ENCODE results near the gene TNFAIP8. TPM values are rescaled to one million over a fixed set of nuclear protein-coding genes. Genes with fewer than 3 reads are reported as not detected.

Gene TNFAIP8
- total RNA-seq, 2 experiments from 2014 or later, result 106 to 114 TPM

DNA sequence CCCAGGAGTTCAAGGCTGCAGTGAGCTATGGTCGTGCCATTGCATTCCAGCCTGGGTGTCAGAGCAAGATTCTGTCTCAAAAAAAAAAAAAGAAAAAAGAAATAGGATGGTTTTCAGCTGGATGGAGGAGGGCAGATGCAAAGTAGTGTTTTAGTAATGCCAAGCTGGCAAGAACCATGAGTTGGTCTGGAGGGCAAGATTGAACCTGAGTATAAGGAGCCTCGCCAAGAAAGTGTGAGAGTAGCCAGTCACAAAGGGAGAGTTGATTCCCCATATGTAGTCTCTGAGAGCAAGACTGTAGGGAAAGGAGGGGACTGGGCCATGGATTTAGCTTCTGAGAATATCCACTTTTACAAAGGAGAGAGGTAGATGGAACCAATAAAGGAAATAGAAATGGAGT lies 6.9 kb downstream of the TNFAIP8 start:
- TF ChIP-seq, protein P1, sequence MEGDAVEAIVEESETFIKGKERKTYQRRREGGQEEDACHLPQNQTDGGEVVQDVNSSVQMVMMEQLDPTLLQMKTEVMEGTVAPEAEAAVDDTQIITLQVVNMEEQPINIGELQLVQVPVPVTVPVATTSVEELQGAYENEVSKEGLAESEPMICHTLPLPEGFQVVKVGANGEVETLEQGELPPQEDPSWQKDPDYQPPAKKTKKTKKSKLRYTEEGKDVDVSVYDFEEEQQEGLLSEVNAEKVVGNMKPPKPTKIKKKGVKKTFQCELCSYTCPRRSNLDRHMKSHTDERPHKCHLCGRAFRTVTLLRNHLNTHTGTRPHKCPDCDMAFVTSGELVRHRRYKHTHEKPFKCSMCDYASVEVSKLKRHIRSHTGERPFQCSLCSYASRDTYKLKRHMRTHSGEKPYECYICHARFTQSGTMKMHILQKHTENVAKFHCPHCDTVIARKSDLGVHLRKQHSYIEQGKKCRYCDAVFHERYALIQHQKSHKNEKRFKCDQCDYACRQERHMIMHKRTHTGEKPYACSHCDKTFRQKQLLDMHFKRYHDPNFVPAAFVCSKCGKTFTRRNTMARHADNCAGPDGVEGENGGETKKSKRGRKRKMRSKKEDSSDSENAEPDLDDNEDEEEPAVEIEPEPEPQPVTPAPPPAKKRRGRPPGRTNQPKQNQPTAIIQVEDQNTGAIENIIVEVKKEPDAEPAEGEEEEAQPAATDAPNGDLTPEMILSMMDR (IDR thresholded peaks at IDR 0.05), result no peak
- peaks cover 92% of the 10 kb centered on the region for H3K4me1 ChIP-seq (ENCODE audit: insufficient read depth, low read length)
- H3K4me3 ChIP-seq (ENCODE audit: low read length), result no peak overlapping the region
- H3K27ac Mint-ChIP-seq, result peak overlapping the region; percentile 86
- POLR2A ChIA-PET, result interaction anchor here (1.3 to 13.0 kb wide), 3 partner anchors 10 to 23 kb away, joined by 3 to 301 read pairs (median 11); no protein-coding TSS in a partner anchor
- H3K27me3 Mint-ChIP-seq, result no peaks in the 10 kb centered on the region
- H3K27me3 ChIP-seq (ENCODE audit: control insufficient read depth in 1 of 2, insufficient read depth in 2 of 2, low read length in 2 of 2), result no peaks in the 10 kb centered on the region
- CTCF ChIA-PET, result interaction anchor here (1.1 to 2.8 kb wide), 4 partner anchors 9 to 48 kb away, joined by 3 to 13 read pairs (median 9); no protein-coding TSS in a partner anchor
- no peaks in the 10 kb centered on the region for H3K9me3 Mint-ChIP-seq
- peak overlapping the region; percentile 4 to 13 for H3K27ac ChIP-seq (ENCODE audit: low read depth in 1 of 2, low read length in 2 of 2)
- ATAC-seq (ENCODE audit: poor library complexity) (no peak), DNase-seq (no peak)
- intact Hi-C loops (cut with DNase I, micrococcal nuclease), result no loop called here
- H3K36me3 ChIP-seq (ENCODE audit: insufficient read depth, low read length), result peaks cover 39% of the 10 kb centered on the region
- peaks cover 97% of the 10 kb centered on the region for H3K4me1 Mint-ChIP-seq (ENCODE audit: low read depth)
- H3K9me3 ChIP-seq (ENCODE audit: control insufficient read depth in 1 of 2, insufficient read depth in 1 of 2, low read length in 2 of 2), result no peaks in the 10 kb centered on the region
- peaks cover 66% of the 10 kb centered on the region for H3K36me3 Mint-ChIP-seq (ENCODE audit: low read depth)
- peak overlapping the region; percentile 2 for H3K4me3 Mint-ChIP-seq

DNA sequence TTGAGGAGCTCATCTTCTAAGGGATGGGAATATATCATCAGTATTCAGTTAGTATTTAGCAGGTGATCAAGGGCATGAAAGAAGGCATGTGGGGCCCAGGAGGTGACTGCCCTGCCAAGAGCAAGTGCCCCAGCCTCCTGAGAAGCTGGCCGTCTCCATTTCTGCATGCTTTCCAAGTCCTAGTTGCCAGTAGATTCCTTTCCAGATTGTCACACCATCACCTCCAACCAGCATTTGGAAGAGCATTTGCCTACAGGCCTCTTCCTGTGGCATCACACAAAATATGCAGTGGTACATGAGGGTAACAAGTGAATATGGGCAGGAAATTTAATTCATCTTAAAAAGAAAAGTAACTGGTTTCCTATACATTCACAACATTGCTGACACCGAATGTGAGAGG lies 7.5 kb downstream of the TNFAIP8 start:
- no peaks in the 10 kb centered on the region for H3K9me3 ChIP-seq (ENCODE audit: control insufficient read depth in 1 of 2, insufficient read depth in 1 of 2, low read length in 2 of 2)
- intact Hi-C loops (cut with DNase I, micrococcal nuclease), result no loop called here
- ChIA-PET POLR2A (interaction anchor here (1.3 to 13.0 kb wide), 3 partner anchors 10 to 23 kb away, joined by 3 to 301 read pairs (median 11); no protein-coding TSS in a partner anchor), CTCF (interaction anchor here (1.1 to 2.8 kb wide), 3 partner anchors 9 to 48 kb away, joined by 3 to 13 read pairs (median 8); no protein-coding TSS in a partner anchor)
- H3K9me3 Mint-ChIP-seq, result no peaks in the 10 kb centered on the region
- peak overlapping the region; percentile 49 for H3K4me3 Mint-ChIP-seq
- H3K36me3 Mint-ChIP-seq (ENCODE audit: low read depth), result peaks cover 68% of the 10 kb centered on the region
- H3K4me1 Mint-ChIP-seq (ENCODE audit: low read depth), result peaks cover 97% of the 10 kb centered on the region
- peak overlapping the region; percentile 86 for H3K27ac Mint-ChIP-seq
- no peak for ATAC-seq (ENCODE audit: poor library complexity)
- TF ChIP-seq, protein P1 (IDR thresholded peaks at IDR 0.05), result no peak
- no peak overlapping the region for H3K4me3 ChIP-seq (ENCODE audit: low read length)
- no peaks in the 10 kb centered on the region for H3K27me3 ChIP-seq (ENCODE audit: control insufficient read depth in 1 of 2, insufficient read depth in 2 of 2, low read length in 2 of 2)
- peaks cover 87% of the 10 kb centered on the region for H3K4me1 ChIP-seq (ENCODE audit: insufficient read depth, low read length)
- H3K27ac ChIP-seq (ENCODE audit: low read depth in 1 of 2, low read length in 2 of 2), result peak overlapping the region in 1 of 2 donors; percentile 4
- H3K36me3 ChIP-seq (ENCODE audit: insufficient read depth, low read length), result peaks cover 39% of the 10 kb centered on the region
- H3K27me3 Mint-ChIP-seq, result no peaks in the 10 kb centered on the region
- no peak for DNase-seq

DNA sequence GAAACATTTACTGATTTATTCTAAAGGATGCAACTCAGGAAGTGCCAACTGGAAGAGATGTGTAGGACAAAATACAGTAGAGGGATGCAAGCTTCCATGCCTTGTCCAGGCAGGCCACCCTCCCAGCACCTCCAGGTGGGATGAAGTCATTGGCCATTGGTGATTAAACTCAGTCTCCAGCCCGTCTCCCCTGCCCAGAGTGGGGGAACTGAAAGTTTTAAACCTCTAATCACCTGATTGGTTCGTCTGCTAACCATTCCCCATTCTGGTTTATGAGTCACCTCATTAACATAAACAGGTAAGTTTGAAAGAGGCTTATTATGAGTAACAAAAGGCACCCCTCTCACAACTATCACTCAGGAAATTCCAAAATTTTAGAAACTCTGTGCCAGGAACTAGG lies 8.1 kb downstream of the TNFAIP8 start:
- no peak overlapping the region for H3K27ac ChIP-seq (ENCODE audit: low read depth in 1 of 2, low read length in 2 of 2)
- no peaks in the 10 kb centered on the region for H3K27me3 ChIP-seq (ENCODE audit: control insufficient read depth in 1 of 2, insufficient read depth in 2 of 2, low read length in 2 of 2)
- Mint-ChIP-seq H3K4me1 (ENCODE audit: low read depth) (peaks cover 96% of the 10 kb centered on the region), H3K27ac (peak overlapping the region; percentile 86), H3K27me3 (no peaks in the 10 kb centered on the region), H3K9me3 (no peaks in the 10 kb centered on the region), H3K4me3 (no peak overlapping the region), H3K36me3 (ENCODE audit: low read depth) (peaks cover 73% of the 10 kb centered on the region)
- H3K4me3 ChIP-seq (ENCODE audit: low read length), result no peak overlapping the region
- ChIA-PET CTCF (interaction anchor here (0.7 to 1.0 kb wide), 2 partner anchors 11 to 108 kb away, joined by 3 read pairs; no protein-coding TSS in a partner anchor), POLR2A (interaction anchor here (0.6 to 13.0 kb wide), 5 partner anchors 8 to 293 kb away, joined by 3 to 301 read pairs (median 3); partner anchors contain the start of gene DMXL1)
- DNase-seq (peak in 1 of 14 experiments; percentile 40), ATAC-seq (ENCODE audit: poor library complexity) (no peak)
- peaks cover 85% of the 10 kb centered on the region for H3K4me1 ChIP-seq (ENCODE audit: insufficient read depth, low read length)
- H3K36me3 ChIP-seq (ENCODE audit: insufficient read depth, low read length), result peaks cover 38% of the 10 kb centered on the region
- TF ChIP-seq, protein P1 (IDR thresholded peaks at IDR 0.05), result no peak
- intact Hi-C loops (cut with DNase I, micrococcal nuclease), result no loop called here
- no peaks in the 10 kb centered on the region for H3K9me3 ChIP-seq (ENCODE audit: control insufficient read depth in 1 of 2, insufficient read depth in 1 of 2, low read length in 2 of 2)

Measured in CD4-positive, alpha-beta T cell (primary cell).